Spleen (tissue), 3 donors: ENCODE data around the gene STK11IP.

Source experiments
- POLR2A ChIP-seq, 3 donors: fragments of 450-650 bp; IDR thresholded peaks; one replicate each; pipeline ENCODE4 v1.5.1; 2017; ENCODE audit warnings: antibody characterized with exemption in 3 of 3, mild to moderate bottlenecking in 1 of 3
- POLR2AphosphoS5 ChIP-seq, 3 donors: sonication (generic); formaldehyde crosslinking; IDR thresholded peaks; one replicate each; pipeline ENCODE4 v1.5.1; 2017; ENCODE audit warnings: antibody characterized with exemption in 3 of 3

GRCh38 chr2:219567791-219568361 lies 29.8 kb upstream of the STK11IP start:
- no peak for TF ChIP-seq POLR2A (IDR thresholded peaks at IDR 0.05)
- TF ChIP-seq POLR2AphosphoS5 (IDR thresholded peaks at IDR 0.05) = no peak
